Loucy (cell line): ENCODE results near the gene CAMTA1.

ENCODE experiments used
- H2AFZ ChIP-seq: fragments of 200-600 bp; sonication (generic); 2 replicates; pipeline ENCODE4 v1.6.0; 2016; ENCODE audit warnings: antibody characterized with exemption, mild to moderate bottlenecking, low read length, moderate library complexity
- H3F3A ChIP-seq: fragments of 200-600 bp; 2 replicates; pipeline ENCODE4 v1.6.0; 2016; ENCODE audit warnings: antibody characterized with exemption, low read depth, mild to moderate bottlenecking
- H3K27me3 ChIP-seq: fragments of 200-600 bp; sonication (generic); 2 replicates; pipeline ENCODE4 v1.6.1; 2014; ENCODE audit warnings: low read length, mild to moderate bottlenecking; ENCODE audit not compliant: insufficient read depth, poor library complexity, severe bottlenecking
- H3K36me3 ChIP-seq: fragments of 200-600 bp; sonication (generic); 2 replicates; pipeline ENCODE4 v1.6.1; 2016; ENCODE audit warnings: low read length; ENCODE audit not compliant: insufficient read depth
- H3K4me1 ChIP-seq: fragments of 200-600 bp; sonication (generic); 2 replicates; pipeline ENCODE4 v1.5.1; 2014; ENCODE audit warnings: low read length, mild to moderate bottlenecking; ENCODE audit not compliant: insufficient read depth, poor library complexity, severe bottlenecking
- H3K4me2 ChIP-seq: fragments of 200-600 bp; sonication (generic); 2 replicates; pipeline ENCODE4 v1.6.0; 2014; ENCODE audit warnings: antibody characterized with exemption, low read length, low read depth, mild to moderate bottlenecking; ENCODE audit not compliant: poor library complexity, severe bottlenecking
- H3K4me3 ChIP-seq: fragments of 200-600 bp; sonication (generic); 2 replicates; pipeline ENCODE4 v1.5.1; 2014; ENCODE audit warnings: low read length, mild to moderate bottlenecking, mixed read lengths; ENCODE audit not compliant: poor library complexity, severe bottlenecking
- H3K79me2 ChIP-seq: fragments of 200-600 bp; sonication (generic); 2 replicates; pipeline ENCODE4 v1.6.1; 2014; ENCODE audit warnings: low read length; ENCODE audit not compliant: insufficient read depth
- H3K9ac ChIP-seq: fragments of 200-600 bp; sonication (generic); 2 replicates; pipeline ENCODE4 v1.6.0; 2014; ENCODE audit warnings: mild to moderate bottlenecking, low read depth, low read length, moderate library complexity; ENCODE audit not compliant: poor library complexity, severe bottlenecking
- H3K9me2 ChIP-seq: fragments of 200-600 bp; sonication (generic); replicated peaks from 2 replicates; pipeline ENCODE4 v1.6.1; 2016; ENCODE audit warnings: low read depth, low read length, mixed read lengths
- H3K9me3 ChIP-seq: fragments of 200-600 bp; sonication (generic); 2 replicates; pipeline ENCODE4 v1.6.1; 2014; ENCODE audit warnings: mild to moderate bottlenecking, antibody characterized with exemption, low read length, low read depth; ENCODE audit not compliant: insufficient read depth
- H4K20me1 ChIP-seq: fragments of 200-600 bp; sonication (generic); 2 replicates; pipeline ENCODE4 v1.6.0; 2014; ENCODE audit warnings: antibody characterized with exemption, low read length, mild to moderate bottlenecking; ENCODE audit not compliant: insufficient read depth, poor library complexity, severe bottlenecking
- EZH2phosphoT487 ChIP-seq: fragments of 200-600 bp; IDR thresholded peaks from 2 replicates; pipeline ENCODE4 v1.6.1; 2018; ENCODE audit warnings: antibody characterized with exemption, mild to moderate bottlenecking, moderate library complexity, borderline replicate concordance
- TF ChIP-seq, protein P1 (sequence below): fragments of 200-600 bp; sonication (generic); conservative IDR thresholded peaks from 2 replicates; pipeline ENCODE4 v1.5.1; 2014; ENCODE audit warnings: mild to moderate bottlenecking, antibody characterized with exemption, low read length

CAMTA1 gene

DNA sequence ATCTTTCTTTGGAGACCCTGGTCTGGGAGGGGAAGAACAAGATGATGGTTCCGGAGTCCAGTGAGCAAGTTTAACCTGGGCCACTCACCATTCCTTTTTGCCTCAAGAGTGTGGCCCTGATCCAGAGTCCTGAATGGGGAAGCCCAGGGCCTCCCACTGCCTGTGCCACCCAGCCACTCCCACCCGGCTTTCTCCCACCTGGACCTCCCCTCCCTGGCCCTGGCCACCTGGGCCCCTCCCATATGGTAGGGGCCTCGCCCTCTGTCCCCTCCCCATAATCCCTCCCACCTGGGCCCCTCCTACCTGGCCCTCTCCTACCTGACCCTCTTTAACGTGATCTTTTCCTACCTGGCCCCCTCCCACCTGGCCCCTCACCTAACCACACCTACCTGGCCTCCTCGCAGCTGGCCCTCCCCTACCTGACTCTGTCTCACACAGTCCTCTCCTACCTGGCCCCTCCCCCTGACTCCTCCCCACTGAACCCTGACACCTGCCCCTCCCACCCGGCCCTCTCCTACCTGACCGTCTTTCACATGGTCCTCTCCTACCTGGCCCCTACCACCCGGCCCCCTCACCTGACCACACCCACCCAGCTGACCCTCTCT lies 765.1 kb downstream of the CAMTA1 start:
- Histone ChIP-seq H4K20me1 (no peaks in the 10 kb centered on the region), H3K36me3 (no peaks in the 10 kb centered on the region), H3K79me2 (no peaks in the 10 kb centered on the region), H3K4me1 (peaks cover 3% of the 10 kb centered on the region), H2AFZ (no peak overlapping the region), H3K27me3 (peaks cover 4% of the 10 kb centered on the region), H3K9ac (no peak overlapping the region), H3K4me2 (no peak overlapping the region), H3F3A (no peaks in the 10 kb centered on the region), H3K9me3 (no peaks in the 10 kb centered on the region), H3K9me2 (no peaks in the 10 kb centered on the region), H3K4me3 (no peak overlapping the region)
- TF ChIP-seq, protein P1, sequence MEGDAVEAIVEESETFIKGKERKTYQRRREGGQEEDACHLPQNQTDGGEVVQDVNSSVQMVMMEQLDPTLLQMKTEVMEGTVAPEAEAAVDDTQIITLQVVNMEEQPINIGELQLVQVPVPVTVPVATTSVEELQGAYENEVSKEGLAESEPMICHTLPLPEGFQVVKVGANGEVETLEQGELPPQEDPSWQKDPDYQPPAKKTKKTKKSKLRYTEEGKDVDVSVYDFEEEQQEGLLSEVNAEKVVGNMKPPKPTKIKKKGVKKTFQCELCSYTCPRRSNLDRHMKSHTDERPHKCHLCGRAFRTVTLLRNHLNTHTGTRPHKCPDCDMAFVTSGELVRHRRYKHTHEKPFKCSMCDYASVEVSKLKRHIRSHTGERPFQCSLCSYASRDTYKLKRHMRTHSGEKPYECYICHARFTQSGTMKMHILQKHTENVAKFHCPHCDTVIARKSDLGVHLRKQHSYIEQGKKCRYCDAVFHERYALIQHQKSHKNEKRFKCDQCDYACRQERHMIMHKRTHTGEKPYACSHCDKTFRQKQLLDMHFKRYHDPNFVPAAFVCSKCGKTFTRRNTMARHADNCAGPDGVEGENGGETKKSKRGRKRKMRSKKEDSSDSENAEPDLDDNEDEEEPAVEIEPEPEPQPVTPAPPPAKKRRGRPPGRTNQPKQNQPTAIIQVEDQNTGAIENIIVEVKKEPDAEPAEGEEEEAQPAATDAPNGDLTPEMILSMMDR, result no peak
- TF ChIP-seq EZH2phosphoT487, result no peak

DNA sequence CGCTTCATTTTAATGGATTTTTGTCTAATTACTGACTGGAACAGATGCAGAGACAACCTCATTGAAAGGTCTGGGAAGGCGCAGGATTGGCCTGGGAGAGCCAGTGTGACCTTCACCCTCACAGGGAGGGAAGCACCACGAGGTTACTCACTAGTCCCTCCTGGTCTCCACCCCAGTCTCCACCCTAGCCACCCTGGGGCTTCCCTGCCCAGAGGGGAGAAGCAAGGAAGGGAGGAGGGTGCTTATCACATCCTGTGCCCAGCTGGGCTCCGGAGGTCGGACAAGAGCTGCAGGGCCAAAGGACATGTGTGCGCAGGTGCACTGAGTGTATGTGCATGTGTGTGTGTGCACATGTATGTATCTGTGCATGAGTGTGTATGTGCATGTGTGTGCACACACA lies 765.7 kb downstream of the CAMTA1 start:
- no peak overlapping the region for H3K4me3 ChIP-seq
- H3K36me3 ChIP-seq, result no peaks in the 10 kb centered on the region
- peaks cover 3% of the 10 kb centered on the region for H3K4me1 ChIP-seq
- no peaks in the 10 kb centered on the region for H3K79me2 ChIP-seq
- H2AFZ ChIP-seq, result no peak overlapping the region
- no peak overlapping the region for H3K4me2 ChIP-seq
- H4K20me1 ChIP-seq, result no peaks in the 10 kb centered on the region
- no peaks in the 10 kb centered on the region for H3F3A ChIP-seq
- peaks cover 4% of the 10 kb centered on the region for H3K27me3 ChIP-seq
- no peak for TF ChIP-seq EZH2phosphoT487
- TF ChIP-seq, protein P1, result no peak
- H3K9me3 ChIP-seq, result no peaks in the 10 kb centered on the region
- no peak overlapping the region for H3K9ac ChIP-seq
- no peaks in the 10 kb centered on the region for H3K9me2 ChIP-seq

DNA sequence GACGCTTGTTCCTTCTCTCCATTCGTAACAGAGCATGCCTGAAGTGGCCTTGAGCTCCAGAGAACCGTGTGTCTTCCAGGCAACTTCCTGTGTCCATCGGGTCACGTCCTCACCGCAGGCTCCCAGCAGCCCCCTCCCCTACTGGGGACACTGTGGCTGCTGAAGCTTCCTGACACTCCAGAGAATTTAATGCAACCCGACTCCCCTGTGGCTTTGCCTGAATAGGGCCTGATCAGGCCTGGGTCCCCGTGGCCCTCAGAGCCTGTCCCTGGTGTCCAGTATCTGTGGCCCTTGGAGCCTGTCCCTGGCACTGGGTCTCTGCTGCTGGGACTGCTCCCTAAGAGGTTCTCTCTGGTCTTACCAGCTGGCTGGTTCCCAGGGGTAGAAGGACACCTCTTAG lies 766.2 kb downstream of the CAMTA1 start:
- Histone ChIP-seq H4K20me1 (no peaks in the 10 kb centered on the region), H3K9me3 (no peaks in the 10 kb centered on the region), H3K79me2 (no peaks in the 10 kb centered on the region), H3K9me2 (no peaks in the 10 kb centered on the region), H3K4me3 (no peak overlapping the region), H2AFZ (no peak overlapping the region), H3K4me2 (no peak overlapping the region), H3K9ac (no peak overlapping the region), H3K27me3 (peaks cover 4% of the 10 kb centered on the region), H3K36me3 (no peaks in the 10 kb centered on the region), H3F3A (no peaks in the 10 kb centered on the region), H3K4me1 (peaks cover 3% of the 10 kb centered on the region)
- TF ChIP-seq EZH2phosphoT487, result no peak
- TF ChIP-seq, protein P1, result no peak
